D341Med (cell line): ENCODE results near the gene RAI1.

ENCODE experiments used
- DNase-seq: peaks from one replicate; pipeline ENCODE4 v3.0.0; 2012; ENCODE audit warnings: low spot score

Gene RAI1

GRCh38 chr17:17701112-17701511 is 19.9 kb downstream of the RAI1 start:
- DNase-seq = no peak

GRCh38 chr17:17701658-17702057 is 20.4 kb downstream of the RAI1 start:
- DNase-seq = no peak

GRCh38 chr17:17702449-17703139 is 21.3 kb downstream of the RAI1 start:
- no peak for DNase-seq

GRCh38 chr17:17703140-17703919 is 22.1 kb downstream of the RAI1 start:
- no peak for DNase-seq

GRCh38 chr17:17704931-17705330 is 23.7 kb downstream of the RAI1 start:
- DNase-seq = no peak

GRCh38 chr17:17706140-17707060 is 25.1 kb downstream of the RAI1 start:
- no peak for DNase-seq

GRCh38 chr17:17708295-17708694 is 27.0 kb downstream of the RAI1 start:
- DNase-seq = no peak

- no peak for DNase-seq
Observed at GRCh38 chr17:17708816-17709215, 27.6 kb downstream of the RAI1 start.

GRCh38 chr17:17709815-17710321 is 28.6 kb downstream of the RAI1 start:
- DNase-seq = no peak

GRCh38 chr17:17710355-17710727 is 29.1 kb downstream of the RAI1 start:
- DNase-seq = no peak

GRCh38 chr17:17710728-17711541 is 29.7 kb downstream of the RAI1 start:
- DNase-seq = no peak

- no peak for DNase-seq
Observed at GRCh38 chr17:17711641-17712162, 30.4 kb downstream of the RAI1 start.

GRCh38 chr17:17712268-17712924 is 31.1 kb downstream of the RAI1 start:
- DNase-seq = no peak

- DNase-seq = no peak
Observed at GRCh38 chr17:17713839-17714238, 32.6 kb downstream of the RAI1 start.

- DNase-seq = no peak
Observed at GRCh38 chr17:17714261-17714866, 33.1 kb downstream of the RAI1 start.

- no peak for DNase-seq
Observed at GRCh38 chr17:17714879-17715278, 33.6 kb downstream of the RAI1 start.

- no peak for DNase-seq
Observed at GRCh38 chr17:17716837-17717523, 35.7 kb downstream of the RAI1 start.

GRCh38 chr17:17718251-17718650 is 37.0 kb downstream of the RAI1 start:
- no peak for DNase-seq

- no peak for DNase-seq
Observed at GRCh38 chr17:17719199-17719940, 38.1 kb downstream of the RAI1 start.
